BJ (cell line): ENCODE data around the gene SH3GL3. TPM values are rescaled to one million over a fixed set of nuclear protein-coding genes. Genes with fewer than 3 reads are reported as not detected.

Source experiments
- CTCF ChIA-PET: fragments of 350-600 bp; formaldehyde crosslinking; extraction: SDS; loops from one replicate; lab custom pipeline; 2021; ENCODE audit warnings: antibody characterized with exemption, inconsistent platforms; lab: Yijun Ruan, JAX
- POLR2A ChIA-PET: fragments of 300-600 bp; sonication (Branson Sonifier 250); formaldehyde crosslinking; extraction: SDS; loops from one replicate; lab custom pipeline; 2021; ENCODE audit warnings: antibody characterized with exemption; lab: Charles Lee
- DNase-seq: peaks from one replicate; pipeline ENCODE4 v3.0.0-alpha.2; 2011; ENCODE audit warnings: low read depth
- H3K27me3 ChIP-seq: 2 replicates; pipeline ENCODE4 v1.6.0; 2011; ENCODE audit warnings: low read length; ENCODE audit not compliant: control insufficient read depth, insufficient read depth
- H3K36me3 ChIP-seq: 2 replicates; pipeline ENCODE4 v1.5.1; 2011; ENCODE audit warnings: low read length; ENCODE audit not compliant: control insufficient read depth, insufficient read depth
- H3K4me3 ChIP-seq: 2 replicates; pipeline ENCODE4 v1.5.1; 2011; ENCODE audit warnings: low read depth, mild to moderate bottlenecking, control low read depth, low read length
- polyA plus RNA-seq: library from polyadenylated mRNA; depleted of rRNA; stranded (reverse); fragments of >200 nt; gene quantifications from 2 replicates; pipeline ENCODE4 v1.2.3, GENCODE V29; 2011
- TF ChIP-seq, protein P1 (sequence below): IDR thresholded peaks from 2 replicates; pipeline ENCODE4 v1.5.1; 2011; ENCODE audit warnings: low read depth, mild to moderate bottlenecking, control low read depth, inconsistent platforms, low read length, moderate library complexity; ENCODE audit not compliant: insufficient read depth

Gene SH3GL3
- polyA plus RNA-seq, 1 experiment = not detected

DNA sequence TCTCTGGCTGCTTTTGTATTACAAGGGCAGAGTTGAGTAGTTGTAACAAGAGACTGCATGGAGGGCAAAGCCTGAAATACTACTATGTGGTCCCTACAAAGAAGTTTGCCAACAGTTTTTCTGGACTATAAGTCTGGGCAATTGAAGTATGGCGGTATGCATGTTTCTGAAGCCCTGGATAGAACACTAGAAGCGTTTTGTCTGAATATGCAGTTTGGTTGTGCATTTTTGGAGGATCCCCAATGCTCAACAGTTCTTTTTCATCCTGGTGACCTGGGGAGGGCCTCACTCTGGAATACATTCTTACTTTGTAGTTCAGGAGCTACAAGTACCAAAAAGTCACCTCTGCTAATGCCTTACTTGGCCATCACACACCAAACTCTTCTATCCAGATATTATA, 29.6 kb downstream of the SH3GL3 start:
- no peak overlapping the region for H3K4me3 ChIP-seq
- H3K27me3 ChIP-seq = no peaks in the 10 kb centered on the region
- no peak for DNase-seq
- CTCF ChIA-PET = no interaction called here
- no peaks in the 10 kb centered on the region for H3K36me3 ChIP-seq
- TF ChIP-seq, protein P1, sequence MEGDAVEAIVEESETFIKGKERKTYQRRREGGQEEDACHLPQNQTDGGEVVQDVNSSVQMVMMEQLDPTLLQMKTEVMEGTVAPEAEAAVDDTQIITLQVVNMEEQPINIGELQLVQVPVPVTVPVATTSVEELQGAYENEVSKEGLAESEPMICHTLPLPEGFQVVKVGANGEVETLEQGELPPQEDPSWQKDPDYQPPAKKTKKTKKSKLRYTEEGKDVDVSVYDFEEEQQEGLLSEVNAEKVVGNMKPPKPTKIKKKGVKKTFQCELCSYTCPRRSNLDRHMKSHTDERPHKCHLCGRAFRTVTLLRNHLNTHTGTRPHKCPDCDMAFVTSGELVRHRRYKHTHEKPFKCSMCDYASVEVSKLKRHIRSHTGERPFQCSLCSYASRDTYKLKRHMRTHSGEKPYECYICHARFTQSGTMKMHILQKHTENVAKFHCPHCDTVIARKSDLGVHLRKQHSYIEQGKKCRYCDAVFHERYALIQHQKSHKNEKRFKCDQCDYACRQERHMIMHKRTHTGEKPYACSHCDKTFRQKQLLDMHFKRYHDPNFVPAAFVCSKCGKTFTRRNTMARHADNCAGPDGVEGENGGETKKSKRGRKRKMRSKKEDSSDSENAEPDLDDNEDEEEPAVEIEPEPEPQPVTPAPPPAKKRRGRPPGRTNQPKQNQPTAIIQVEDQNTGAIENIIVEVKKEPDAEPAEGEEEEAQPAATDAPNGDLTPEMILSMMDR = no peak
- POLR2A ChIA-PET = no interaction called here

DNA sequence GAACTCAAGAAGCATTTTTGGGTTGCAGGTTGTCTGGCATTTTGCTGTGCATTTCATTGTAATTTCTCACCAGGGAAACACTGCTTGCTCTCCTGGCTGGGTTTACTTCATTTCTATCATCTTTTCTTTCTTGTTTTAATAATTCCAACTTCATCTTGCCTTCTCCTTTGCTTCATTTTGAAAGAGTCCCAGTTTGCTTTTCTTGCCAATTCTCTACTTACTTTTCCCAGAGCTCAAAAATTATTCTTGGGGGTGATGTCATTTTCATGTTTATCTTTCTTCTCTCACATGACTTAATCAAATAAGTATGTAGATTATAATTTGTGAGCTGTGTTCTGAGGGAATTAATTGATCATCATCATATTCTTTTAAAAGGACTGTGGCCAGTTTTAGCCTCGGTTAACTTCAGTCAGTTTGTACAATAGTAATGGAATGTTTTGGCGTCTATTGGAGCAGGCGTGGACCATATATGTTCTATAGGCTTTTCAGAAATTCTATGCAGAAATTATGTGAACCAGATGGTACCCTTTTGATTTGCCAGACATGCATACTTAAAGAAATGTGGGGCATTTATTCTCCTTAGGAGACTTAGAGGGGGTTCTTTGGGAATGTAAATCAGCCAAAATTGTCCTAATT, 30.1 kb downstream of the SH3GL3 start:
- H3K27me3 ChIP-seq = no peaks in the 10 kb centered on the region
- ChIA-PET CTCF (no interaction called here), POLR2A (no interaction called here)
- no peaks in the 10 kb centered on the region for H3K36me3 ChIP-seq
- no peak for DNase-seq
- no peak overlapping the region for H3K4me3 ChIP-seq
- TF ChIP-seq, protein P1 = no peak

DNA sequence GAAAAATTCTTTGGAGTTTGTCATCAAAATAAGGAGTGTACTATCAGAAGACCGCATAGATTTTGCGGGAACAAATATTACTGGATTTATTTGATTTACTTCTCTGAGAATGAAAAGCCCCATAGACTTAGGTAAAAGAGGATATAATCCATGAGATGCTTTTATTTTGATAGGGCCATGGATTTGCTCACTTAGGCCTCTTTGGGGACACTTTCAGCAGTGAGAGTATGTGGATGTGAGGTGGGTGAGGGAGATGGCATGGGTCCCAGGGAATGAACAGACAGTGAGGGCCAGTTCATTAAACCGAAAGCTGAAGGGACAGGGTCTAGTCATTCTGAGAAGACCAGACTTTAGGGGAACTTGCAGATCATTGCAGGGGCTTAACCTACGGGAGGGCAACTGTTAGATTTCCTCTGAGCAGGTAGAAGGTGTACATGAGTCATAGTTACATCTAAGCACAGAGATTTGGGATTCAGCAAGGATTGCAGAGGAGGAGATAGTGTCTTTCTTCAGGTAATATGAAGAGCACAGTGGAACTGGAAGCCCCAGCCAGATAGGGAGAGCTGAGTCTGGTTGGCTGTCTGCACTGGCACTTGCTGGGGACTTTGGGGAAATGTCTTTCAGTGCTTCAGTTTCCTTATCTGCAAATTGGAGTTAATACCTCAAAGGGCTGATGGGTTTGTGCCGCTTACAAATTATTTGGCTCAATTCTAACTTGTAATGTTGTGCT, 30.8 kb downstream of the SH3GL3 start:
- TF ChIP-seq, protein P1 = no peak
- CTCF ChIA-PET = no interaction called here

DNA sequence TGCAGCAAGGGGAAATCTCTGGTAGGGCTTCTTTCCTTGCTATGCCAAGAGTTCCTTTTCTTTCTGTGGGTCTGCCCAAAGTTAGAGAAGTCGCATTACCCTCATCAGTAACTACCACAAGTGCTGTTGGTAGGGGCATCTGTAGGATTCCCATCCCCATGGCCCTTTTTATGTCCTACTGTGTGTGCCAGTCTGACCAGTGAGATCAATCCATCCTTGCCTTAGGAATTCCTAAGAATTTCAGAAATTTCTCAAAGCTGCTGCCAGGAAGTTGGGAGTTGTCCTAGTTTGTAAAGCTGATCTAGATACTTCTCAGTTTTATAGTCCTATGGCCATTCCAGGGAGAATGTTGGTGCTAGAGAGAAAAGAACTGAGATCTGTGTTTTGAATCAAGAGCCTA, 36.5 kb downstream of the SH3GL3 start:
- no peaks in the 10 kb centered on the region for H3K27me3 ChIP-seq
- DNase-seq = no peak
- no peak overlapping the region for H3K4me3 ChIP-seq
- TF ChIP-seq, protein P1 = no peak
- ChIA-PET POLR2A (no interaction called here), CTCF (no interaction called here)
- no peaks in the 10 kb centered on the region for H3K36me3 ChIP-seq

More for the DNA sequence above, 30.8 kb downstream of the SH3GL3 start:
- Histone ChIP-seq H3K4me3 (no peak overlapping the region), H3K36me3 (no peaks in the 10 kb centered on the region), H3K27me3 (no peaks in the 10 kb centered on the region)
- no peak for DNase-seq
- POLR2A ChIA-PET = no interaction called here

DNA sequence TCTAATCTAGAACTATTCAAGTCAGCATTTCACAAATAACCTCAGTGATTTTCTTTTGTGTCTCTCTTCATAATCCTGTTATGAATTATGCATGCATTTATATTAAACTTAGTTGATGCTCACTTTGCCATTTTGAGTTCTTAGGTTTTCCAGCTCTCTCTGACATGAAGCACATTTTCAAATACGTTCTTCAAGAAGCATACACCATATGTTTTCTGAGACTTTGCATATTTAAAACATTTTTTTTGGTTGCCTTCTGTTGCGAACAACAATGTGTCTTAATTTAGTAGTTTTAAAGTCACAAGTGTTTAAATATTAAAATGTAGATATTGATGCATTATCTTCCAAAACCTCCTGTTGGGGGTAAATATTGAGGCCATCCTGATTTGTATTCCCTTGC, 37.5 kb downstream of the SH3GL3 start:
- CTCF ChIA-PET = no interaction called here
- no peak for DNase-seq
- TF ChIP-seq, protein P1 = no peak
- Histone ChIP-seq H3K27me3 (no peaks in the 10 kb centered on the region), H3K4me3 (no peak overlapping the region), H3K36me3 (no peaks in the 10 kb centered on the region)
- POLR2A ChIA-PET = no interaction called here
